ENCODE results near the gene RALGAPA1.

The RALGAPA1 gene

DNA sequence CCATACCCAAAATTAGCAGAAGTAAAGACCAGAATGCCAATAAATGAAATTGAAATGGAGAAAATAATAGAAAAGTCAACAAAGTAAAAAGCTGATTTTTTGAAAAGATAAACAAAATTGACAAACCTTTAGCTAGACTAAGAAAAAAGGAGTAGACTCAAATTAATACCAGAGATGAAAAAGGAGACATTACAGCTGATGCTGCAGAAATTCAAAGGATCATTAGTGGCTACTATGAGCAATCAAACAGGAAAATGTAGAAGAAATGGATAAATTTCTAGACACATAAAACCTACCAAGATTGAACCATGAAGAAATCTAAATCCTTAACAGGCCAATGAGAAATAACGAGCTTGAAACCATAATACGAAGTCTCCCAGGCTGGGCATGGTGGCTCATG is 309.9 kb downstream of the RALGAPA1 start:
- FAIRE-seq (no peak), DNase-seq (ENCODE audit: low spot score) (no peak)

- no peak for FAIRE-seq
- no peak for DNase-seq (ENCODE audit: low spot score)
Observed at GRCh38 chr14:35495278-35495677, 313.8 kb downstream of the RALGAPA1 start.

DNA sequence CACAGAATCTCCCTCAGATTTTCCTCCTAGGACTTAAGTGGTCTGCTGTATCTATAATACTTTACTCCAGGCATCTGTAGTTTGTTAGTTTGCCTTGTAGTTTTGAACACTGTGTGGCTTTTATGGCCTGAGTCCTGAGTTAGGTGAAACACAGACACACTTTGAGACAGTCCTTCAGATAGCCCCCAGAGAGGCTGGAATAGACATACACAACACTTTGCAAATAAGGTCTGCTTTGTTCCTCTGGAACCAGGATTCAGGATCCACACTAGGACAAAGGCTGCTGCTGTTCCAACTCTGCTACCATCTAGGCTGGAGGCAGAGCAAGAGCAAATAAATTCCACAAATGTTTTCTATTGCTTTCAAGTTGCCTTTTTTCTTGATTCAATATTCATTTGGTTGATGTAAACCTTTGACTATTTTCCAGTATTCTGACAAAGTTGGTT is 316.5 kb downstream of the RALGAPA1 start:
- DNase-seq (ENCODE audit: low spot score) (no peak), FAIRE-seq (no peak)

All from RCC 7860 (cell line).